Measurements from ENCODE around the gene HK3.

- no peak for TF ChIP-seq POLR2AphosphoS5 (IDR thresholded peaks at IDR 0.05)
- TF ChIP-seq POLR2A (IDR thresholded peaks at IDR 0.05): no peak
- no peak for TF ChIP-seq CTCF (IDR thresholded peaks at IDR 0.05)
Measured at GRCh38 chr5:176857216-176857893, 41.8 kb downstream of the HK3 start.

All from prostate gland (tissue), 2 donors.